Measurements from ENCODE around the gene CDH8.

DNA sequence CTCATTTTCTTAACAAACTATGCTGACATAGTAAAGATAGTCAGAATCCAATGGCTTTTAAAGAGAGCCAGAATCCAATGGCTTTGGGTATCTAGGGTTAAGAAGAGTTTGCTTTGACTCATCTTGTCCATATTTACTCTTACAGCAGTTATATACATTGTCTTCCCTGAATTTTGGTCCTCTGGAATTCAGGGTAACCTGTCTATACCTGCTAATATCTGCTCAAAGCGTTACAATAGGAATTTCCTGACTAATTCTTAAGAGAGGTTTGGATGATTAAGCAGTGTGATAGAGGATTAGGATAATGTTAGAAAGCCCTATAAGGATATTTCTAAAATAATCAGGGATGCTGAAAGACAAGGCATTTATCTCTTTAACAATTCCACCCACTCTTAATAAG lies 2.0 kb upstream of the CDH8 start:
- TF ChIP-seq POLR2A (IDR thresholded peaks at IDR 0.05; ENCODE audit: low read depth, low read length): no peak
- no peak for TF ChIP-seq POLR2AphosphoS5 (IDR thresholded peaks at IDR 0.05; ENCODE audit: low read depth, low read length)
